SK-N-SH (cell line): ENCODE measurements around the gene STAT1.

ENCODE experiments used
- CTCF ChIP-seq: fragments of 200-600 bp; sonication (generic); IDR thresholded peaks from 2 replicates; pipeline ENCODE4 v1.6.1; 2017; ENCODE audit warnings: antibody characterized with exemption, mild to moderate bottlenecking, moderate library complexity
- MAX ChIP-seq: IDR thresholded peaks from 2 replicates; pipeline ENCODE4 v1.4.0; 2012; ENCODE audit warnings: low read depth
- NRF1 ChIP-seq: IDR thresholded peaks from 2 replicates; pipeline ENCODE4 v1.6.1; 2012; ENCODE audit warnings: low read depth, mild to moderate bottlenecking, low read length
- POLR2AphosphoS5 ChIP-seq: IDR thresholded peaks from 2 replicates; pipeline ENCODE4 v1.6.1; 2012; ENCODE audit warnings: low read depth, low read length
- RAD21 ChIP-seq: IDR thresholded peaks from 2 replicates; pipeline ENCODE4 v1.6.1; 2012; ENCODE audit warnings: mild to moderate bottlenecking, low read length
- RCOR1 ChIP-seq: fragments of 150-350 bp; IDR thresholded peaks from 2 replicates; pipeline ENCODE4 v1.6.1; 2017; ENCODE audit warnings: antibody characterized with exemption, low read length
- RFX5 ChIP-seq: IDR thresholded peaks from 2 replicates; pipeline ENCODE4 v1.6.1; 2012; ENCODE audit warnings: mild to moderate bottlenecking, improper control_type of control experiment, low read length
- TAF1 ChIP-seq: IDR thresholded peaks from 2 replicates; pipeline ENCODE4 v1.6.1; 2012; ENCODE audit warnings: low read depth, mild to moderate bottlenecking, low read length, moderate library complexity, borderline replicate concordance
- TCF12 ChIP-seq: IDR thresholded peaks from 2 replicates; pipeline ENCODE4 v1.4.0; 2012
- USF2 ChIP-seq: fragments of 150-350 bp; IDR thresholded peaks from 2 replicates; pipeline ENCODE4 v1.6.1; 2017; ENCODE audit warnings: antibody characterized with exemption, low read length, low read depth, borderline replicate concordance
- ZBTB33 ChIP-seq: IDR thresholded peaks from 2 replicates; pipeline ENCODE4 v1.4.0; 2012; ENCODE audit warnings: low read depth, borderline replicate concordance

- no peak for TF ChIP-seq CTCF
- no peak for TF ChIP-seq NRF1
- TF ChIP-seq TAF1 = no peak
- no peak for TF ChIP-seq POLR2AphosphoS5
- no peak for TF ChIP-seq TCF12
- no peak for TF ChIP-seq MAX
- TF ChIP-seq RAD21 = no peak
- TF ChIP-seq USF2 = no peak
- no peak for TF ChIP-seq ZBTB33
- no peak for TF ChIP-seq RFX5
- no peak for TF ChIP-seq RCOR1
These were observed 20.7 kb downstream of the STAT1 start for GRCh38 chr2:190993292-190993643.
